Measurements from ENCODE around the gene KCTD17. TPM values are rescaled to one million over a fixed set of nuclear protein-coding genes. Genes with fewer than 3 reads are reported as not detected.

KCTD17 gene
- total RNA-seq, 2 experiments from 2014 or later = 17.3 to 17.9 TPM

DNA sequence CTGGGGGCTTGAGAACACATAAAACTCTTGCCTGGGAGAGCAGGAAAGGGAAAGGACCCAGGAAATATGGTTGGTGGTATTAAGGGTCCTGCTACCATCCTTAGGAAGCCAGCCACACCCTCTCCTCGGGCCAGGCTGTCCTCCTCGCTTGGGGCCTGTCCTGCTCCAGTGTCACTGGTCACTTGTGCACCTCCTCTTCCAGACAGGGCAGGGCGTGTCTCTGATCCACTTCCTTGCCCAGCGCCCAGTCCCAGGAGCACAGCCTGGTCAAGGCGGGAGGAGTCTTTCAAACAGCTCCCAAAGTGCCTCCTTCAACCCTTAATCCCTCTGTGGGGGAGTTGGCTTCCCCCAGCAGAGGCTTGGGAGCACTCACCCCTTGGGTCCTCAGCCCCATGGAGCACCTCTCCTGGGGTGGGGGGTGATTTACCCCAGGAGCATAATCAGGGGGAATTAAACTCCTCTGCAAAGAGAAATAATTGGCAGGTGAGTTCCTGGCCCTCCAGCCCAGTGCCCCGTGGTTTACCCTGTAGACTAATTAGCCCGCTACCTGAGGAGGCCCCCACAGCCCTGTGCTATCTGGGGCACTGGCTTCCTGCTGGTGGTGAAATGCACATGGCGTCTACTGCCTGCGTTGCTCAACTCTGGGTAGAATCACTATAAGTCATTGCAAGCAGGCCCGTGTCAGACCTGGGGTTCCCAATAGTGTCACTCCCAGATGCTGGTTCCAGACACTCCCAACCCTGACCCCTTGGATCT, 49.9 kb downstream of the KCTD17 start:
- Histone ChIP-seq H3K4me1 (ENCODE audit: insufficient read depth, low read length) (peaks cover 11% of the 10 kb centered on the region), H3K4me3 (ENCODE audit: low read length) (no peak overlapping the region), H3K36me3 (ENCODE audit: insufficient read depth, low read length) (no peaks in the 10 kb centered on the region), H3K27me3 (ENCODE audit: control insufficient read depth in 1 of 2, insufficient read depth in 2 of 2, low read length in 2 of 2) (no peaks in the 10 kb centered on the region), H3K9me3 (ENCODE audit: control insufficient read depth in 1 of 2, insufficient read depth in 1 of 2, low read length in 2 of 2) (no peaks in the 10 kb centered on the region), H3K27ac (ENCODE audit: low read depth in 1 of 2, low read length in 2 of 2) (no peak overlapping the region)
- ATAC-seq (ENCODE audit: poor library complexity) (no peak), DNase-seq (no peak)
- Mint-ChIP-seq H3K4me1 (ENCODE audit: low read depth) (no peaks in the 10 kb centered on the region), H3K4me3 (no peak overlapping the region), H3K9me3 (no peaks in the 10 kb centered on the region), H3K27ac (no peak overlapping the region), H3K27me3 (peaks cover 9% of the 10 kb centered on the region), H3K36me3 (ENCODE audit: low read depth) (no peaks in the 10 kb centered on the region)
- ChIA-PET CTCF (no interaction called here), POLR2A (interaction anchor here (1.1 kb wide), 1 partner anchor 14 kb away, joined by 4 read pairs; no protein-coding TSS in a partner anchor)
- TF ChIP-seq, protein P1, sequence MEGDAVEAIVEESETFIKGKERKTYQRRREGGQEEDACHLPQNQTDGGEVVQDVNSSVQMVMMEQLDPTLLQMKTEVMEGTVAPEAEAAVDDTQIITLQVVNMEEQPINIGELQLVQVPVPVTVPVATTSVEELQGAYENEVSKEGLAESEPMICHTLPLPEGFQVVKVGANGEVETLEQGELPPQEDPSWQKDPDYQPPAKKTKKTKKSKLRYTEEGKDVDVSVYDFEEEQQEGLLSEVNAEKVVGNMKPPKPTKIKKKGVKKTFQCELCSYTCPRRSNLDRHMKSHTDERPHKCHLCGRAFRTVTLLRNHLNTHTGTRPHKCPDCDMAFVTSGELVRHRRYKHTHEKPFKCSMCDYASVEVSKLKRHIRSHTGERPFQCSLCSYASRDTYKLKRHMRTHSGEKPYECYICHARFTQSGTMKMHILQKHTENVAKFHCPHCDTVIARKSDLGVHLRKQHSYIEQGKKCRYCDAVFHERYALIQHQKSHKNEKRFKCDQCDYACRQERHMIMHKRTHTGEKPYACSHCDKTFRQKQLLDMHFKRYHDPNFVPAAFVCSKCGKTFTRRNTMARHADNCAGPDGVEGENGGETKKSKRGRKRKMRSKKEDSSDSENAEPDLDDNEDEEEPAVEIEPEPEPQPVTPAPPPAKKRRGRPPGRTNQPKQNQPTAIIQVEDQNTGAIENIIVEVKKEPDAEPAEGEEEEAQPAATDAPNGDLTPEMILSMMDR (IDR thresholded peaks at IDR 0.05) = no peak
- intact Hi-C loops (cut with DNase I, micrococcal nuclease) = no loop called here

DNA sequence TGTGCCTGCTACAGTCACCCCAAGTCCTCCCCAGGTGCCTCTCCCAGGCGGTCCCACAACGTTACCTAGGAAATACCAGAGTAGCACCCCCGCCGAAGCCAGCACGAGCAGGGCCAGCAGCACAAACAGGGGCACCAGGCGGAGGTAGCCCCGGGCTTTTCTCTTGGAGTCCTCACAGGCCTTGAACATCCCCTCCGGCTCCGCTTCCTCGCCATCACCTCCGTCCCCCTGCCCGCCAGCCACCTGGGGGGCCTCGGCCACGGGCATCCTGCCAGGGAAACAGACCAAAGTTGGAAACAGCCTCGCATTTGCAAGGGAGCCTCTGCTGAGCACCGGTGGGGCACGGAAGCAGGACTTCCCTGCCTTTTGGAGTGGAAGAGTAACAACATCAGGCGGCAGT, 51.6 kb downstream of the KCTD17 start:
- TF ChIP-seq, protein P1 (IDR thresholded peaks at IDR 0.05) = no peak
- intact Hi-C loops (cut with DNase I, micrococcal nuclease) = no loop called here
- no peaks in the 10 kb centered on the region for H3K27me3 Mint-ChIP-seq
- Histone ChIP-seq H3K27me3 (ENCODE audit: control insufficient read depth in 1 of 2, insufficient read depth in 2 of 2, low read length in 2 of 2) (no peaks in the 10 kb centered on the region), H3K4me1 (ENCODE audit: insufficient read depth, low read length) (peaks cover 11% of the 10 kb centered on the region), H3K27ac (ENCODE audit: low read depth in 1 of 2, low read length in 2 of 2) (no peak overlapping the region), H3K4me3 (ENCODE audit: low read length) (no peak overlapping the region), H3K36me3 (ENCODE audit: insufficient read depth, low read length) (no peaks in the 10 kb centered on the region), H3K9me3 (ENCODE audit: control insufficient read depth in 1 of 2, insufficient read depth in 1 of 2, low read length in 2 of 2) (no peaks in the 10 kb centered on the region)
- H3K27ac Mint-ChIP-seq = no peak overlapping the region
- CTCF ChIA-PET = no interaction called here
- no peak for DNase-seq
- H3K9me3 Mint-ChIP-seq = no peaks in the 10 kb centered on the region
- no peak for ATAC-seq (ENCODE audit: poor library complexity)
- no peak overlapping the region for H3K4me3 Mint-ChIP-seq
- no peaks in the 10 kb centered on the region for H3K36me3 Mint-ChIP-seq (ENCODE audit: low read depth)
- H3K4me1 Mint-ChIP-seq (ENCODE audit: low read depth) = no peaks in the 10 kb centered on the region
- POLR2A ChIA-PET = no interaction called here

- Mint-ChIP-seq H3K27me3 (no peaks in the 10 kb centered on the region), H3K27ac (no peak overlapping the region), H3K9me3 (no peaks in the 10 kb centered on the region), H3K4me1 (ENCODE audit: low read depth) (no peaks in the 10 kb centered on the region), H3K4me3 (no peak overlapping the region), H3K36me3 (ENCODE audit: low read depth) (no peaks in the 10 kb centered on the region)
- CTCF ChIA-PET = no interaction called here
- POLR2A ChIA-PET = no interaction called here
- ATAC-seq (ENCODE audit: poor library complexity) (no peak), DNase-seq (no peak)
- Histone ChIP-seq H3K9me3 (ENCODE audit: control insufficient read depth in 1 of 2, insufficient read depth in 1 of 2, low read length in 2 of 2) (no peaks in the 10 kb centered on the region), H3K4me3 (ENCODE audit: low read length) (no peak overlapping the region), H3K27me3 (ENCODE audit: control insufficient read depth in 1 of 2, insufficient read depth in 2 of 2, low read length in 2 of 2) (no peaks in the 10 kb centered on the region), H3K27ac (ENCODE audit: low read depth in 1 of 2, low read length in 2 of 2) (no peak overlapping the region), H3K4me1 (ENCODE audit: insufficient read depth, low read length) (peaks cover 9% of the 10 kb centered on the region), H3K36me3 (ENCODE audit: insufficient read depth, low read length) (no peaks in the 10 kb centered on the region)
- TF ChIP-seq, protein P1 (IDR thresholded peaks at IDR 0.05) = no peak
- intact Hi-C loops (cut with DNase I, micrococcal nuclease) = no loop called here
These were observed 52.3 kb downstream of the KCTD17 start for GRCh38 chr22:37103656-37104452.
